VCaP (cell line): Measurements from ENCODE around the gene PCSK4.
A peak's percentile ranks its signal among the peaks of the same experiment; 100 is the strongest.

ENCODE experiments used
- H3K27ac ChIP-seq: fragments of 450-650 bp; 2 replicates; pipeline ENCODE4 v1.5.1; 2017
- CTCF ChIP-seq: fragments of 450-650 bp; conservative IDR thresholded peaks from 2 replicates; pipeline ENCODE4 v1.5.1; 2017; ENCODE audit warnings: mild to moderate bottlenecking, moderate library complexity

PCSK4 gene

GRCh38 chr19:1518471-1518870, 28.3 kb upstream of the PCSK4 start:
- no peak for TF ChIP-seq CTCF
- H3K27ac ChIP-seq, result no peak overlapping the region

GRCh38 chr19:1516395-1516753, 26.2 kb upstream of the PCSK4 start:
- TF ChIP-seq CTCF, result no peak
- no peak overlapping the region for H3K27ac ChIP-seq

- no peak overlapping the region for H3K27ac ChIP-seq
- no peak for TF ChIP-seq CTCF
Observed at GRCh38 chr19:1514986-1515721, 25.0 kb upstream of the PCSK4 start.

GRCh38 chr19:1514295-1514661, 24.1 kb upstream of the PCSK4 start:
- TF ChIP-seq CTCF, result no peak
- H3K27ac ChIP-seq, result no peak overlapping the region

- peak; percentile 77 for TF ChIP-seq CTCF
- H3K27ac ChIP-seq, result no peak overlapping the region
Observed at GRCh38 chr19:1513499-1514294, 23.5 kb upstream of the PCSK4 start.

- TF ChIP-seq CTCF, result peak; percentile 35
- no peak within 1 kb of the TSS for H3K27ac ChIP-seq
Observed at GRCh38 chr19:1512671-1513498, 22.7 kb upstream of the PCSK4 start, which contains the start of gene ADAMTSL5. ADAMTSL5 (minus strand) TSS chr19:1513019; CDS start chr19:1510943, 2,076 bp downstream.
